Thymus (tissue), 11 donors: ENCODE data around the gene PITPNM3. TPM values are rescaled to one million over a fixed set of nuclear protein-coding genes. Genes with fewer than 3 reads are reported as not detected.
A peak's percentile ranks its signal among the peaks of the same experiment; 100 is the strongest.

ENCODE experiments used
- DNase-seq, 9 donors: peaks; one replicate each; pipeline ENCODE4 v3.0.0-alpha.2; 2013; ENCODE audit warnings: low spot score in 9 of 9, low read depth in 6 of 9, missing footprints in 1 of 9
- H3K27ac ChIP-seq, 2 donors: one replicate each; pipeline ENCODE4 v1.5.1; 2013; ENCODE audit warnings: control low read depth in 1 of 2, low read depth in 1 of 2, low read length in 1 of 2, mild to moderate bottlenecking in 1 of 2, moderate library complexity in 1 of 2
- H3K27me3 ChIP-seq, 2 donors: one replicate each; pipeline ENCODE4 v1.5.1; 2013; ENCODE audit warnings: low read length in 1 of 2; ENCODE audit not compliant: control insufficient read depth in 2 of 2, insufficient read depth in 1 of 2
- H3K36me3 ChIP-seq, 2 donors: one replicate each; pipeline ENCODE4 v1.5.1; 2013; ENCODE audit warnings: low read length in 1 of 2, mild to moderate bottlenecking in 1 of 2, moderate library complexity in 1 of 2; ENCODE audit not compliant: control insufficient read depth in 2 of 2, insufficient read depth in 2 of 2
- H3K4me1 ChIP-seq, 2 donors: one replicate each; pipeline ENCODE4 v1.5.1; 2013; ENCODE audit warnings: low read length in 2 of 2; ENCODE audit not compliant: control insufficient read depth in 2 of 2, insufficient read depth in 2 of 2
- H3K4me3 ChIP-seq, 2 donors: one replicate each; pipeline ENCODE4 v1.5.1; 2013; ENCODE audit warnings: low read length in 2 of 2, control low read depth in 1 of 2, mild to moderate bottlenecking in 1 of 2
- H3K9me3 ChIP-seq, 2 donors: one replicate each; pipeline ENCODE4 v1.5.1; 2013; ENCODE audit warnings: low read length in 1 of 2, mild to moderate bottlenecking in 1 of 2; ENCODE audit not compliant: control insufficient read depth in 2 of 2, insufficient read depth in 1 of 2
- WGBS: extraction: QIAGEN DNeasy Blood & Tissue Kit; methylation state at CpG from one replicate; pipeline ENCODE4 v1.1.7; 2013; 5-methylcytosine and 5-hydroxymethylcytosine counted together
- polyA plus RNA-seq: library from polyadenylated mRNA; stranded (reverse); fragments of 200-250 nt; gene quantifications from one replicate; pipeline ENCODE4 v1.2.3, GENCODE V29; 2013
- total RNA-seq: library from RNA; stranded (reverse); fragments of 120-200 nt; gene quantifications from one replicate; pipeline ENCODE4 v1.2.4, GENCODE V29; 2013
- donor health status: healthy.

Gene PITPNM3
- total and polyA plus RNA-seq, 2 donors, result 0.33 to 0.52 TPM

GRCh38 chr17:6558276-6558675 lies 1.9 kb upstream of the PITPNM3 start:
- H3K36me3 ChIP-seq, result no peaks in the 10 kb centered on the region
- H3K27me3 ChIP-seq, result peaks cover 40 to 63% of the 10 kb centered on the region in 2 donors
- H3K4me3 ChIP-seq, result no peak overlapping the region
- WGBS, result 91% methylated on average over 6 of the region's 6 CpGs
- H3K4me1 ChIP-seq, result peaks cover 0 to 3% of the 10 kb centered on the region in 2 donors
- no peaks in the 10 kb centered on the region for H3K9me3 ChIP-seq
- H3K27ac ChIP-seq, result no peak overlapping the region
- DNase-seq, result no peak

GRCh38 chr17:6557040-6557438 lies 684 bp upstream of the PITPNM3 start:
- Histone ChIP-seq H3K27ac (no peak overlapping the region), H3K9me3 (no peaks in the 10 kb centered on the region), H3K4me3 (no peak overlapping the region), H3K27me3 (peaks cover 40 to 70% of the 10 kb centered on the region in 2 donors), H3K36me3 (no peaks in the 10 kb centered on the region), H3K4me1 (peaks cover 0 to 3% of the 10 kb centered on the region in 2 donors)
- WGBS, result 71% methylated on average over 9 of the region's 9 CpGs
- DNase-seq, result no peak

- H3K4me3 ChIP-seq, result peak overlapping the region in 1 of 2 donors; percentile 39
- H3K9me3 ChIP-seq, result no peaks in the 10 kb centered on the region
- peaks cover 40 to 71% of the 10 kb centered on the region in 2 donors for H3K27me3 ChIP-seq
- no peak for DNase-seq
- H3K36me3 ChIP-seq, result no peaks in the 10 kb centered on the region
- H3K4me1 ChIP-seq, result peaks cover 0 to 3% of the 10 kb centered on the region in 2 donors
- WGBS, result 4% methylated on average over 56 of the region's 56 CpGs
- no peak overlapping the region for H3K27ac ChIP-seq
These were observed 829 bp downstream of the PITPNM3 start for GRCh38 chr17:6555331-6556120.

GRCh38 chr17:6554871-6555330 lies 1.5 kb downstream of the PITPNM3 start:
- no peak for DNase-seq
- WGBS, result 37% methylated on average over 12 of the region's 12 CpGs
- H3K36me3 ChIP-seq, result no peaks in the 10 kb centered on the region
- no peak overlapping the region for H3K27ac ChIP-seq
- no peaks in the 10 kb centered on the region for H3K9me3 ChIP-seq
- H3K27me3 ChIP-seq, result peaks cover 40 to 71% of the 10 kb centered on the region in 2 donors
- H3K4me1 ChIP-seq, result peaks cover 0 to 3% of the 10 kb centered on the region in 2 donors
- no peak overlapping the region for H3K4me3 ChIP-seq

GRCh38 chr17:6554342-6554741 lies 2.0 kb downstream of the PITPNM3 start:
- 87% methylated on average over 4 of the region's 4 CpGs for WGBS
- no peak overlapping the region for H3K27ac ChIP-seq
- H3K9me3 ChIP-seq, result no peaks in the 10 kb centered on the region
- DNase-seq, result no peak
- H3K4me3 ChIP-seq, result no peak overlapping the region
- H3K27me3 ChIP-seq, result peaks cover 40 to 65% of the 10 kb centered on the region in 2 donors
- H3K4me1 ChIP-seq, result peaks cover 0 to 3% of the 10 kb centered on the region in 2 donors
- H3K36me3 ChIP-seq, result no peaks in the 10 kb centered on the region

GRCh38 chr17:6551869-6552531 lies 4.4 kb downstream of the PITPNM3 start:
- H3K9me3 ChIP-seq, result no peaks in the 10 kb centered on the region
- no peaks in the 10 kb centered on the region for H3K36me3 ChIP-seq
- peak in 1 of 9 donors; percentile 10 for DNase-seq
- H3K27ac ChIP-seq, result no peak overlapping the region
- H3K4me3 ChIP-seq, result no peak overlapping the region
- H3K4me1 ChIP-seq, result peaks cover 0 to 7% of the 10 kb centered on the region in 2 donors
- WGBS, result 90% methylated on average over 11 of the region's 11 CpGs
- H3K27me3 ChIP-seq, result peaks cover 27 to 46% of the 10 kb centered on the region in 2 donors

GRCh38 chr17:6551356-6551755 lies 5.0 kb downstream of the PITPNM3 start:
- Histone ChIP-seq H3K27ac (no peak overlapping the region), H3K9me3 (no peaks in the 10 kb centered on the region), H3K4me3 (no peak overlapping the region), H3K27me3 (peaks cover 20 to 41% of the 10 kb centered on the region in 2 donors), H3K4me1 (peaks cover 0 to 4% of the 10 kb centered on the region in 2 donors), H3K36me3 (no peaks in the 10 kb centered on the region)
- DNase-seq, result no peak
- 79% methylated on average over 5 of the region's 5 CpGs for WGBS

- Histone ChIP-seq H3K9me3 (no peaks in the 10 kb centered on the region), H3K4me3 (no peak overlapping the region), H3K27me3 (peaks cover 2 to 25% of the 10 kb centered on the region in 2 donors), H3K36me3 (no peaks in the 10 kb centered on the region), H3K27ac (no peak overlapping the region), H3K4me1 (peaks cover 0 to 4% of the 10 kb centered on the region in 2 donors)
- no peak for DNase-seq
- WGBS, result 79% methylated on average over 9 of the region's 9 CpGs
These were observed 6.8 kb downstream of the PITPNM3 start for GRCh38 chr17:6549384-6550036.
